Vagina (tissue), 2 donors: Measurements from ENCODE around the gene CCDC9.
A peak's percentile ranks its signal among the peaks of the same experiment; 100 is the strongest.

Experiments used
- CTCF ChIP-seq, 3 experiments: fragments of 450-650 bp in 2 of 3; fragments of 200-600 bp in 1 of 3; sonication (generic) in 1 of 3; IDR thresholded peaks; one replicate each; pipeline ENCODE4 v1.5.1; 2017 to 2019; ENCODE audit warnings: antibody characterized with exemption in 3 of 3, mild to moderate bottlenecking in 2 of 3, moderate library complexity in 2 of 3
- POLR2A ChIP-seq, 2 donors: fragments of 450-650 bp; IDR thresholded peaks; one replicate each; pipeline ENCODE4 v1.6.1; 2017; ENCODE audit warnings: antibody characterized with exemption in 2 of 2, mild to moderate bottlenecking in 2 of 2, moderate library complexity in 2 of 2
- POLR2AphosphoS5 ChIP-seq, 2 donors: sonication (generic); formaldehyde crosslinking; IDR thresholded peaks; one replicate each; pipeline ENCODE4 v1.9.0; 2017; ENCODE audit warnings: antibody characterized with exemption in 2 of 2, mild to moderate bottlenecking in 2 of 2, low read depth in 1 of 2; ENCODE audit not compliant: insufficient read depth in 1 of 2

- TF ChIP-seq CTCF (IDR thresholded peaks at IDR 0.05) (no peak), POLR2A (IDR thresholded peaks at IDR 0.05) (no peak), POLR2AphosphoS5 (IDR thresholded peaks at IDR 0.05; ENCODE audit: insufficient read depth in 1 of 2, low read depth in 1 of 2) (peak; percentile 10 to 54)
Observed at GRCh38 chr19:47231215-47232054, 24.9 kb upstream of the CCDC9 start.
